Stimulated activated CD8-positive, alpha-beta memory T cell treated with anti-CD3 and anti-CD28 coated beads, Interleukin-15, amount 100 ng/mL, for 1 hour (primary cell): Measurements from ENCODE around the gene ABR.

ENCODE experiments used
- DNase-seq: peaks from one replicate; pipeline ENCODE4 v3.0.0-alpha.2; 2020; ENCODE audit warnings: low read depth

ABR gene

DNA sequence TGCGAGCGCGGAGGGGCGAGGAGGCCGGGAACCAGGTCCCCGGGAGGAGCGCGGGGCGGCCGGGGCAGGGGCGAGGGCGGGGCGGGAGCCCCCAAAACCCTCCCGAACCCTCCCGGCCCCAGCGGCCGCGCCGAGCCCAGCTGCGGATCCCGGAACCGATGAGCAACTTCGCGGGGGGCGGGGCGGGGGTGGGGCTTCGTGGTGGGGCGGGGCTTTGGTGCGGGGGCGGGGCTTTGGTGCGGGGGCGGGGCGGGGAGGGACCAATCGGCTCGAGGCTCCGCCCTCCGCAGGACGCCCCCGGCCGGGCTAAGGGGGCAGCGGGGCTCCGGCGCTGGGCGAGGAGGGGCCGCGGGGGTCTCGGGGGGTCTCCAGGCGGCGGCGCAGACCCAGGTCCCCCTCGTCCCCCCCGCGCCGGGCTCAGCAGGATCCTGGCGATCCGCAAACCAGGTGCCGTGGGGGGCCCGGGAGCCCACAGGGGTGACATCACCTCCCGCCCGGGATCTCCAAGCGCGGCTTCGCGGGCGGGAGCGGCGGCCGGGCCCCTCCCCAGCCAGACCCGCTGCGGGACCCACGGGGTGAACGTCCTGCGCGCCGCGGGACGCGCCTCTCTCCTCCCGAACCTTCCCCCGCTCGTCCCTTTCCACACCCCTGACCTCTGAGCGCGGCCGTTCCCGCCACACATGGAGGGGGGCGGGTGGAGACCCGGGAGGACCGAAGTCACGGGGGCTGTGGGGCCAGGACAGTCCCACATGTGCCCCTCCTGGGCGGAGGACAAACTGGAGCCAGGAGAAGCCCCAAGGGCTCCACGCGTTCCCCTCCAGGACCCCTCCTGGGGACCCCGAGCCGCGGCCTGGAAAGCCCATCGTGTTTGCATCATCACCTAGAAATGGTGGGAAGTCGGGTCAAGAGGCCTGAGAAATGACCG lies at the start of gene ABR:
ABR (minus strand) TSS at position 164 of the 925 bp plus-strand sequence. CDS start 254 bp downstream, outside the sequence.
- no peak for DNase-seq

DNA sequence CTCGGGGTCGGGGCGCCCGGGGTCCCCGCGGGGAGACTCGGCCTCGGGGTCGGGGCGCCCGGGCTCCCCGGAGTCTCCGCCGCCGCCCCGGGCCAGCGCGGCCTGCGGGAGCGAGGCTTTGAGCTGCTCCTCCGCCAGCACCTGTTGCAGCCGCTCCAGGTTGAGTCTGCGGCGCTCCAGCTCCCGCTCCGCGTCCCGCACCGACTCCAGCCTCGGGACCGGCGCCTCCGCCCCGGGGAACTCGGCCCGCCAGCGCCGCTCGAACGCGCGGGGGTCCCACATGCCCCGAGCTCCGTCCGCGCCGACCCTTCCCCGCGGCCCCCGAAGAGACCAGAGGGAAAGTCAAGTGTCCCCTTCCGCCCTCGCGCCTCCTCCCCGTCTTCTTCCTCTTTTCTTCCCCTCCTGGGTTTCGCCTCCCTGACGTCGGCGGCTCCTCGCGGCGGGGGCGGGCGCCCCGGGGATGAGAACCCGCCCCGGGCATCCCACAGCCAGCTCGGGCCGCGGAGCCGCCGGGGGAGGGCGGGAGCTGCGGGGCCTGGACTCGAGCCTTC lies 49.6 kb upstream of the ABR start:
- DNase-seq: no peak

DNA sequence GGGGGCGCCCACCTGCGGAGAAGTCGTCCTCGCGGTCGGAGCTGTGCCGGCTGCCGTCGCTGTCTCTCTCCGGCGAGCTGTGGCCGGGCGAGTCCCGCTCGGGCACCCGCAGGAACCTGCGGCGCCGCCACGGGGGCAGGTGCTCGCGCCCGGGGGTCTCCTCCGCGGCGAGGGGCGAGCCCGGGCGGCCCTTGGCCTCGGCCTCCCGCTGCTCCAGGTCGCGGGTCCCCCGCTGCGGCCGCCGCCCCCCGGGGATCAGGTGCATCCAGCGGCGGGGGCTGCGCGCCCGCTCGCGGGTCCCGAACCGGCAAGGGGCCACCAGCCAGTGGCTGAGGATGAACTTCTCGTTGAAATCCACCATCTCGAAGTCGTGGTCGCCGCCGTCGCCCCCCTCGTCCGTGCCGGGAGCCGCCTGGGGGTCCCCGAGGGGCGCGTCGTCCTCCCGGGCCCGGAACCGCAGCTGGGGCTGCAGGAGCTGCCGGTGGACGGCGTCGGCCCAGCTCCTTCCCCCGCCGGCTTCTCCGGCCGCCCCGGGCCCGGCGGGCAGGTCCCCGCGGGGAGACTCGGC lies 49.1 kb upstream of the ABR start:
- no peak for DNase-seq

DNA sequence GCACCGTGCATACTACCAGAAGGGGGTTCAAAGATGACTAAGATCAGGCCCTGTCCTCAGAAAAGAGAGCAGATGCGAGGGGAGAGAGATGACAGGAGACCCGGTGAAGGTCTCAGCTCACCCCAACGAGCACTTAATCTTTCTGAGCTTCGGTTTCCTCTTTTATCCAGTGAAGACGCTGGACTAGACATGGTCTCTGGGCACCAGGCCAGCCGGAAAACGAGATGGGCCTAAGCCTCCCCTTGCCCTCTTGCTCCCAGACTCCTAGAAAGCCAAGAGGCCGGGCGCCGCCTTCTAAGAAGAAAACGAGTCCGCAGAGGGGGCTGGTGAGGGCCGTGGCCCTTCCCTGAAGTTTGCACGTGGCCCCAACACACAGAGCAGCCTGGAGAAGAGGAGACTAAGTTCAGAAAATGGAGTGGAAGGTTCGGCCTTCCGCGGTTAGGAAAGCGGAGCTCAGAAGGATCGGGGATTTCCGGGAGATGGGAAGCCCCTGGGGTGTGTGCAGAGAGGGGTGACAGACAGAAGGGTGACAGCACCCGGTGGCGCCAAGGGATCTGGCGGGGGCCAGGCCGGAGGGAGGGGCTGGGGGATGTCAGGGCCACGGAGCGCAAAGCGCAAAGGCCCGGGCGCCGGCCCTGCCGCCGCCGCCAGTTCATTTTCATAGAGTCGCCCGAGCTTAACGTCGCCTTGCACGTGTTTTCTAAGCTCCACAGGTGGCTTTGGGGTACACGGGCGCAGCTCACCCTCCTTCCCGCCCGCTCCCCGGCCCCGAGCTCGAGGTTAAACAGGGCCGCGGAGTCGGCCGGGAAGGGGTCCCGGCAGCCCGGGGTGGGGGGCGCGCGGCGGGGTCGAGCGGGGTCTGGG lies 48.4 kb upstream of the ABR start:
- DNase-seq: no peak

DNA sequence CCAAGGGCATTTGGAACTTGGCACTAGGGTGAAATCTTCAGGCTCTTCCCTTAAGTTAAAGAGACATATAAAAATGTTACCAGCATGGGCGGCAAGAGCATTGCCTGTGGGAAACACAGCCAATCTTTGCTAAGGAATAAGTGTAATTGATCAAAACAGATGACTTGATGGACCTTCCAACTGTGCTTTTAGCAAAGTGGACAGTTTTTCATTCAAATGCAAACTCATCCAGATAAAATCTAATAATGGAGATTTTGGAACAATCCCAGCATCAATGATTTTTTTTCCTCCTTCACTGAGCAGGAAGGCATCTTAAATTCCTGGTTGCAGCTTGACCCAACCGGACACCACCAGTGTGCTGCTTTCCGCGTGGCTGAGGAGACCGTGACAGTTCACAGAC lies 47.6 kb upstream of the ABR start:
- DNase-seq: no peak

DNA sequence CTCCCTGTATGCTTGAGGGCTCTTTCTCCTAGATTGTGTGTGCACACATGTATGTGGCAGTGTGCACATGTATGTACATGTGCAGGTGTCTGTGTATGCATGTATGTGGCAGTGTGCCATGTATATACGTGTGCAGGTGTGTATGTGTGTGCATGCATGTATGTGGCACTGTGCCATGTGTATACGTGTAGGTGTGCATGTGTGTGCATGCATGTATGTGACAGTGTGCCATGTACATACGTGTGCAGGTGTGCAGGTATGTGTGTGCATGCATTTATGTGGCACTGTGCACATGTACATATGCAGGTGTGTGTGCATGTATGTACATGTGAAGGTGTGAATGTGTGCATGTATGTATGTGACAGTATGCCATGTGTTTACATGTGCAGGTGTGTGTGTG lies 46.5 kb upstream of the ABR start:
- DNase-seq: no peak

DNA sequence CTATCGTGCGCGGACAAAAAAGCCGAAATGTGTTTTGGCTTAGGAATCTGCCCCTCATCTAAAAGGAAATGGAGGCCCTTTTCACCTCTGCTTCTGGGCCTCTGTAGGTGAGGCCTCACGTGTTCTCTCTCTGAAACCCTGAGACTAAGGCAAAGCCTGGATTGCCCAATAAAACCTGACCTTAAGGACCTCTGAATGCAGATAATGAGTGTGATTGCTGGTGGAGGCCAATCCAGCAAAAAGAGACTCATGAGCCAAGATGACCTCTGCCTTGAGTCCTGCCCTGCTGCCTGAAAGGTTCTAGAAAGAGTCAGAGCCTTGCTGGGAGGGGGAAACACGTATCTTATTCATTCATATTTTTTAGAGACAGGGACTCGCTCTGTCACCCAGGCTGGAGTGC lies 44.5 kb upstream of the ABR start:
- DNase-seq: no peak

DNA sequence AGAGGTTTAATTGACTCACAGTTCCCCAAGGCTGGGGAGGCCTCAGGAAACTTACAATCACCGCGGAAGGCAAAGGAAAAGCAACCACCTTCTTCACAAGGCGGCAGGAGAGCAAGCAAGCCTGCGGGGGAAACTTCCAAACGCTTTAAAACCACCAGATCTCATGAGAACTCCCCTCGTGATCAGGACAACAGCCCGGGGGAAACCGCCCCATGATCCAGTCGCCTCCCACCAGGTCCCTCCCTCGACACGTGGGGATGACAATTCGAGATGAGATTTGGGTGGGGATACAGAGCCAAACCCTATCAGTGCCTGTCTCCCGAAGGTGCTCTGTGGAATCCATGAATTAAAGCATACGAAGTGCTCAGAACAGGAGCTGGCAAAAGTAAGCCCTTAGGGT lies 43.9 kb upstream of the ABR start:
- DNase-seq: no peak

DNA sequence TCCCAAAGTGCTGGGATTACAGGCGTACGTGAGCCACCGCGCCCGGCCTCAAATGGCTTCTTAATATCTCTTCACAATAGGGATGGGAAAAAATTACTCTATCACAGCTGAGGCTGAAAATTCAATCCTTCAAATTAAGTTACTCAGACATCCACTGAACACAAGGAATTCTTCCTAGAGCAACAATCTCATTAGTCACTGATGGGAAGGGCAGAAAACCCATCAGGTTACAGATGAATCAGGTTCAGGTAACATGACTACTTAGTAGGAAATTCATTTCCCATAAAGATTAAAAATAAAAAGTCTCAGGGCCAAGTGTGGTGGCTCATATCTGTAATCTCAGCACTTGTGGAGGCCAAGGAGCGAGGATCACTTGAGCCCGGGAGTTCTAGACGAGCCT lies 42.5 kb upstream of the ABR start:
- DNase-seq: no peak

DNA sequence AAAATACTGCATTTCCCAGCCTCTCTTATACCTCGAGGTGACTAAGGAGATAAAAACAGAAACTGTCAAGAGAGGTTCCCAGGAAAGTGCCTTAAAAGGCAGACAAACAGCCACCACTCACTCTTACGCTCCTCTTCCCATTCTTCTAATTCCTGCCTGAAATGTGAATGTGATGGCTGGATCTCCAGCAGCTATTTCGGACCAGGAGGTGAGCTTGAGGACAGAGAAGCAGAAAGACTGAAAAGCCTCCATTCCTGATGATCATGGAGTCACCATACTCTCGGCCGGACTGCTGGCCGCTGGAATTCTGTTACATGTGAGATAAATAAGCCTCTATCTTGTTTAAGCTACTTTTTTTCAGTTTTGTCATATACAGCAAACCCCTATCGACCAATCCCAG lies 41.4 kb upstream of the ABR start:
- no peak for DNase-seq

DNA sequence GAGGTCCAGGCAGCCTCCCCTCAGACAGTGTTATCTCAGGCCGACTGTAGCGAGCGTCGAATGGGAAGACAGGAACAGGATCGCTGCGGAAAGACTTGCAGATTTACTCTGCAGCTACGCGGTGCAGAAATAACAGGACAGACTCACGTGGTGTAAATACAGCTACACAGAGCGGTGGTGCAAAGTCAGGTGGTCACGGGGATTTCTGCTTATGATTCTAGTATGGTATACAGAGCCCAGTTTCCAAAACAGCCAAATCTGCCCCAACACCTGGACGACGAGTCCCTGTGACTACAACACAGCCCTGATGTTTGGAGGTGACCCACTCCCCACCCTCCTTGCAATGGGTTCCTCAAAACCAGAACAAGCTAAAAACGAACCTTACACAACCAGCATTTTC lies 40.6 kb upstream of the ABR start:
- no peak for DNase-seq

DNA sequence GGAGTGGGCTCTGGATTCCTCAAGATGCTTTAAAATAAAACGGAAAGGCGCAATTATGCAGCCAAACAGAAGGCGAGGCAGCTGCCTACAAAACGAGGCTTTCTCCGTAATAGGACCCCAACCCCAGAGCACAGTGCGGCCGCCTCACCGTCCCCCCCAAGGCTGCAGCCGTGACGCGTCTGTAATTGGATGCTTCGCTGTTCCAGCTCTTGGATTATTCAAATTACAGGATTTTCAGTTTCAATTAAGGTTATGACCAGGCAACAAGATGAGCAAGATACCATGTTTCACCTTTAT lies 37.3 kb upstream of the ABR start:
- no peak for DNase-seq

DNA sequence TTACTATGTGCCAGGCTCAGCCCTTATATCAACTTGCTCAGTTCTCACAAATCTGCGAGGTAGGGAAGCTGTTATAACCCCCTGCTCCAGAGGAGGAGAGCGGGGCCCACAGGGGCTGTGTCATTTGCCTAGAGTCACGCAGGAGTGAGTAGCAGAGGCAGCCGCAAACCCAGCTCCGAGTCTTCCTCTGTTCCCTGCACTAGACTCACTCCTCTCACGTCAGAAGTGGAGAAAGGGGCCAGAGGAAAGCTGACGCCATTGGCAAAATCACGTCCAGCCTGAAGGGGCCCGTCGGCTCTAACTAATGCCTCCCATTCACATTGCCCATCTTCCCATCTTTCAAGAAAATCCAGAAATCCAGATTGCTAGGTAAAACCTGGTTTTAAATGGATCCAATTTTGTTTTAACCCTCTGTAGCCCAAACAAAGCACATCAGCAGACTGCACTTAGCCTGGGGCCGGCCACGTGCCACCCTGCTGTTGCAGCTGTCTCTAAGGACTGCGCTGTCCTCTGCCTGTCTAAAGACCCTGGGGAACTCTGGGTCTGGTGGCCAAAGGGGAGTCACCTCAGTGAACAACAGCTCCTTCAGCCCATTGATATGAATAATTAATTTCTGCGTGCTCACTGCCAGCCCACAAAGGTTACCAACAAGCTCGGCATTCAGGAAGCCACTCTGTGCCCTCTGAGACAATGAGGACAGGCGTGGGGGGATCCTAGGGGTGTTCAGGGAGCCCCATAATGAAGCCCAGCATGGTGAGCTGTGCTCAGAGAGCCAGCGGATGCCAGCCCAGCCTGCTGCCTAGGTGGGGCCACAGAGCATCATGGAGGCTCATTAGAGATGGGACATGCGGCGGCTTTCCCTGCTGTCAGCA lies 36.7 kb upstream of the ABR start:
- no peak for DNase-seq

DNA sequence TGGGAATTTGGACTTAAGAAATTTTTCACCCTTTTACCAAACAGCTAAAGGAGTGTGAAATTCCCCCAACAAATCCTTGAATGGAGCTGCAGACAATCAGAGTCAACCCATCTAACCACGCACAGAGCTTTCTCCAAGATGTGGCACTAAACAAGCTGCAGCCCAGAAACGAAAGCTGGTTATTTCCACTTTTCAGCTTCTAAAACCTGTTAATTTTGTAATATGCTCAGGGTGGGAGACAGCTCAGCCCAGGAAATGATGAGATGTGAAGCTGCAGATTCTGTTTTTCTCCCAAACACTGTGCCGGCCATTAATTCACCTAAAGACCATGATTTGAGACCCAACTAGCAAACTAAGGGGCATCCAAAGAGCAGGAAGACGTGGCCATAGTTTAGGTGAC lies 33.2 kb upstream of the ABR start:
- no peak for DNase-seq

DNA sequence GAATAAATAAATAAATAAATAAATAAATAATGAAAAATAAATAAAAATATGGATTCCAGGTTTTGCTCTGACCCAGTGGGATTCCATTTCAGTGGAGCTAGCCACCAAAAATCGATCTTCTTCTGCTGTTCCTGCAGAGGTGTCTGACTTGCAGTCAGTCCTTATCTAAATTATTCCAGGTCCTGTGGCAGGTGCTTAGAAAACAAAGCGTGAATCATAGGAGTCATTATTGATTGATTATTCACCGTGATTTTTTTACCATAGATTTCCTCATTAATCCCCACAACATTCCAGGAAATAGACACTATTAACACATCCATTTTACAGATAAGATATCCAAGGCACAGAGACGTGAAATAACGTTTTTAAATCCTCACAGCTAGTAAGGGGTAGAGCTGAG lies 31.5 kb upstream of the ABR start:
- no peak for DNase-seq

DNA sequence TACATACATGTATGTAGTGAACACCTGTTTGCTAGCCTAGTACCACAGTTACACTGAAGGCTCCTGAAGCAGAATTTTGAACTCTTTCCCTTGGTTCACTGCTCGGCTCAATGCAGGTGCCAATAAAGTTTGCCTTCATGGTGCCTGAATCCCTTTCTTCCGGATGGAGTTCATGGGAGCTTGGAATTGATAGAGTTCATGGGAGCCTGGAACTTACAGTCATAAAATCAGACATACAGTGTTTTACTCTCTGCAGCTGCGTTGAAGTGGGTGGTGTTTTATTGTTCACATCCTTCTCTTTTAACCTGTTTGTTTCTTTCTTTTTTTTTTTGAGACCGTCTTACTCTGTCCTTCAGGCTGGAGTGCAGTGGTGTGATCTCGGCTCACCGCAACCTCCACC lies 29.2 kb upstream of the ABR start:
- DNase-seq: no peak

DNA sequence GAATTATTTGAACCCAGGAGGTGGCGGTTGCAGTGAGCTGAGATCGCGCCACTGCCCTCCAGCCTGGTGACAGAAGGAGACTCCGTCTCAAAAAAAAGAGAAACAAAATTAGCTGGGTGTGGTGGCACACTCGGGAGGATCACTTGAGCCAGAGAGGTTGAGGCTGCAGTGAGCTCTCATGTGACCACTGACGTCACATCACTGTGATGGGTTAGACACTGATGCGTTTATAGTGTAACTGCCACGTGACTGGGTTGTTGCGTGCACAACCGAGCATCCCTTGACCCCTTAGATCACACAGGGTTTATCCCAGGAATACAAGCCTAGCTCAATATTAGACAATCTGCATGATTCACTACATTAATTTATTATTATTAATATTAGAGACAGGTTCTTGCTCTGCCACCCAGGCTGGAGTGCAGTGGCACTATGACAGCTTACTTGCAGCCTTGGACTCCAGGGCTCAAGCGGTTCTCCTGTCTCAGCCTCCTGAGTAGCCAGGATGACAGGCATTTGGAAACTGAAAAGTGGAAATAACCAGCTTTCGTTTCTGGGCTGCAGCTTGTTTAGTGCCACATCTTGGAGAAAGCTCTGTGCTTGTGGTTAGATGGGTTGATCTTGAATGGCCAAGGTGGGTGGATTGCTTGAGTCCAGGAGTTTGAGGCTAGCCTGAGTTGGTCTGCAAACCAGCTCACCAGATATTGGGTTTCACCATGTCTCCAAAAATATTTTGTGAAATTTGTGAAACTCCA lies 26.4 kb upstream of the ABR start:
- DNase-seq: no peak

DNA sequence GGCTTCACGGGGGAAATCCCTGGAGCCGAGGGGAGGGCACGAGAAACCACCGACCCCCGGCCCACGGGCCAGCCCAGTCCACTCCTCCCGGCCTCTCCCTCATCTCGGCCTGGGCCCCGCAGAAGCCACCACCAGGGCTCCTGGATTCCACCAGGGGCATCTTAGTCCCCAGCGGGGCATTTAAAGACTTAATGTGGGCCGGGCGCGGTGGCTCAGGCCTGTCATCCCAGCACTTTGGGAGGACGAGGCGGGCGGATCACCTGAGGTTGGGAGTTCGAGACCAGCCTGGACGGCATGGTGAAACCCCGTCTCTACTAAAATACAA lies 24.1 kb upstream of the ABR start:
- DNase-seq: no peak

DNA sequence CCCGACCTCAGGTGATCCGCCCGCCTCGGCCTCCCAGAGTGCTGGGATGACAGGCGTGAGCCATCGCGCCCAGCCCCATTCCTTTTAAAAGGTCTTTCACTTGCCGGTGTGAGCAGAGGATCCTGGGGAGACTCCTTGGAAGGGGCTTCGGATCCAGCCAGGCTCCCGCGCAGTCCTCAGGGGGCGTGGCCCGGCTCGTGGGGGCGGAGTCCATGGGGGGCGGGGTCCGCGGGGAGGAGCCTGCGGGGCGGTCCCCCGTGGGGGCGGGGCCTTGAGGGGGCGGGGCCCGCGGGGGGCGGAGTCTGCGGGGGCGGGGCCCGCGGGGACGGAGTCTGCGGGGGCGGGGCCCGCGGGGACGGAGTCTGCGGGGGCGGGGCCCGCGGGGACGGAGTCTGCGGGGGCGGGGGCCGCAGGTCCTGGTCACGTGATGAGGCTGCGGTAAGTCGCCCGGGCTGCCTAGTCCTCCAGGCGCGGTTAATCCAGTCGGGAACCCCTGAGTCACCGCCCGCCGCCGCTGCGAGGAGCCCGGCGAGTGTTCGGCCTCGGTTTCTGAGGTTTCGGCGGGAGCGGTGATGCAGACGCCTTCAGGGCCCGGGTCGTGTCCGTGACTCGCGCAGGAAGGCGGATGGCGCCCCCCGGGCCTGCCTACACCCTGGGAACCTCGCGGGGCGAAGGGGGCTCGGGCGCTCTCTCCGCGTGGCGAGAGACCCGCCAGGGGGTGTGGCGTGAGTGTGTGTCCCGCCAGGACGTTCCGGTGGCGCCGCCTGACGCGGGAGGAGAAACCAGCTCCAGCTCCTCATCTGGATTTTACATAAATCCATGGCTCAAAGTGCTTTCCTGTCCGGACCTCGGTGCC lies 23.6 kb upstream of the ABR start:
- peak; percentile 32 for DNase-seq

DNA sequence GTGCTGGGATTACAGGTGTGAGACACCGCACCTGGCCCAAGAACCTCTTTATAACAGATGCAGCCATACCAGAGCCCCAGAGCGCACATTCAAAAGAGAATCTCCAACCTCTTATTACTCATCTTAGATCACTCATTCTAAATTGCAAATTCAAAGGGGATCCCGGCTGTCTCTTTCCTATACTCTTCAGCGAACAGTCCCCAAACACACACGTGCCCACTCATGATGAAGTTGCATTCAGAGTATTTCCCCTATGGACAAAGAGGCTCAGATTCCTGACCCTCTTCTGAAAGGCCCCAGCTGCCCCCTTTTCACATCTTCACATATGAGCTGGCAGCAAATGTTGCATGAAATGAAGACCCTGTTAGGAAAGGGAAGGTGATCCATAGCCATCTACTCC lies 22.5 kb upstream of the ABR start:
- no peak for DNase-seq
